ENCODE data around the gene SLC4A2.

Gene SLC4A2

DNA sequence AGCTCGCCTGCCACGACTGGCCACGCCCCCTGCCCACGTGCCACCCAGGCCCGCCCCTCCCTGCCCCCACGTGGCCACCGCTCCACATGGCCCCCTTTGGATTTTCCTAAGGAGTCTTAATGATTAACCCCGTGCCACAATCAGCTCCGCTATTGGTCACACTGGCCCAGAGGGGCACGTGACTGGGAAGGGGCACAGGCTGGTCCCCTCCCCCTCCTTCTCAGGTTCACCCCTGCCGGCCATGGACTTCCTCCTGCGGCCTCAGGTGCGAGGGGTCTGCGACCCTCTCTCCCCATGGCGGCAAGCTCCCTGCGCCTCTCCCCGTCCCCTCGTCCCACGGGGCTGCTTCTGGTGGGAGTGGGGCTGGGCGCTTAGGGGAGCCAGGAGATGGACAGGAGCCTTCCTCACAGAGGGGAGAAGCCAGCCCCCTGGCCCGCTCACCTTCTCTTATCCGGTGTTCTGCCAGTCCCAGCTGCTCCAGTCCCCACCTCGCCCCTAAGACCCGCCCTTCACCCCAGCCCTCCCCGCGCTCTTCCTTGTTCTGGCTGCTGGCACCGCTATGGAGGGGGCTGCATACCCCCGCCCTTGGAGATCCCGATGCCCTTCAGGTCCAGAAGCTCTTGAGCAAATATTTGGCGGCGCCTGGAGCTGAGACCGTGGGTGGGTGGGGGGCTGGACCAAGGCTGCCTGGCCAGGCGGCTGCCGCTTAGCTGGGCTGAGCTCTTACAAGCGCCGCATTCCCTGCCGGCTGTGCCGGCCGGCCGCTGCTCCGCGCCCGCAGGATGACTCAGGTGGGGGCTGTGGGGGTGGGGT is 3.2 kb downstream of the SLC4A2 start:
- DNase-seq (ENCODE audit: low spot score), result no peak

- DNase-seq (ENCODE audit: low spot score), result no peak
These were observed 3.8 kb downstream of the SLC4A2 start for GRCh38 chr7:151063212-151063561.

DNA sequence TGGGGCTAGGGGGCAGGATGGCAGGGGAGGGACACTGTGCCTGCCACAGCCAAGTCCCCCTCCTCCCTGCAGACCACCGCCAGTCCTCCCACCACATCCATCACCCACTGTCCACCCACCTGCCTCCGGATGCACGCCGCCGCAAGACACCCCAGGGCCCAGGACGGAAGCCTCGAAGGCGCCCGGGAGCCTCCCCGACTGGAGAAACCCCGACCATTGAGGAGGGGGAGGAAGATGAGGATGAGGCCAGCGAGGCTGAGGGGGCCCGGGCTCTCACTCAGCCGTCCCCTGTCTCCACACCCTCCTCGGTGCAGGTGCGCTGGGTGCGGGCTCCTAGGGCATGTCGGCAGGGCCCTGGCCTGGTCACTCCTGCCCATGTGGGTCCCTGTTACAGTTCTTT is 5.1 kb downstream of the SLC4A2 start:
- no peak for DNase-seq (ENCODE audit: low spot score)

GRCh38 chr7:151064993-151065392 is 5.6 kb downstream of the SLC4A2 start:
- DNase-seq (ENCODE audit: low spot score), result no peak

GRCh38 chr7:151065516-151065915 is 6.1 kb downstream of the SLC4A2 start:
- no peak for DNase-seq (ENCODE audit: low spot score)

- DNase-seq (ENCODE audit: low spot score), result no peak
These were observed 7.0 kb downstream of the SLC4A2 start for GRCh38 chr7:151066273-151066974.

- DNase-seq (ENCODE audit: low spot score), result no peak
These were observed 8.8 kb downstream of the SLC4A2 start for GRCh38 chr7:151068069-151068773.

DNA sequence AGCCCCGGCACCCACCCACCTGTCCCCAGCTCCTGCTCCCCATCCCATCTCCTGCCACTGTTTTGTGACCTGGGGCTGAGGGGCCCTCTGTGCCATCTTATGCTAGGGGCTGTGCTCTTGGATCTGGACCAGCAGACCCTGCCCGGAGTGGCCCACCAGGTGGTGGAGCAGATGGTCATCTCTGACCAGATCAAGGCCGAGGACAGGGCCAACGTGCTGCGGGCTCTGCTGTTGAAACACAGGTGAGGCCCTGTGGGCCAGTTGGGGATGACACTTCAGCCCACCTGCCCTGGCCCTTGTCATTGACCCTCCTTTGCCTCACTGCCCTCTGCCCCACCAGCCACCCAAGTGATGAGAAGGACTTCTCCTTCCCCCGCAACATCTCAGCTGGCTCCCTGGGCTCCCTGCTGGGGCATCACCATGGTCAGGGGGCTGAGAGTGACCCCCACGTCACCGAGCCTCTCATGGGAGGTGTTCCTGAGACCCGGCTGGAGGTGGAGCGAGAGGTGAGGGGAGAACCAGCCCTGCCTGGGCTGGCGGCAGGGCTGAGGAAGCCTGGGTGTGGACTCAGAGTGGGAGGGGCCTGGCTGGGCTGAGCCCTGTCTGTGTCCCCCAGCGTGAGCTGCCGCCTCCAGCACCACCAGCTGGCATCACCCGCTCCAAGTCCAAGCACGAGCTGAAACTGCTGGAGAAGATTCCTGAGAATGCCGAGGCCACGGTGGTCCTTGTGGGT is 10.6 kb downstream of the SLC4A2 start:
- DNase-seq (ENCODE audit: low spot score), result no peak

DNA sequence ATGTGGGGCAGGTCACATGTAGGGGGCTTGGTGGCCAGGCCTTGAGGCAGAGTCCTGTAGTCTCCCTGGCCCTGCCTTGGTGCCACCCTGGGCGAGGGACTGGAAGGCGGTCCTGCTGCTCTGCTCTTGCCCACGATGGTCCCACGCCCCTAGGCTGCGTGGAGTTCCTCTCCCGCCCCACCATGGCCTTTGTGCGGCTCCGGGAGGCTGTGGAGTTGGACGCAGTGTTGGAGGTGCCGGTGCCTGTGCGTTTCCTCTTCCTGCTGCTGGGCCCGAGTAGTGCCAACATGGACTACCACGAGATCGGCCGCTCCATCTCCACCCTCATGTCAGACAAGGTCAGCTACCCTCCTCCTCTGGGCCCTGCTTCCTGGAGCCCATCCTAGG is 11.2 kb downstream of the SLC4A2 start:
- DNase-seq (ENCODE audit: low spot score), result no peak

DNA sequence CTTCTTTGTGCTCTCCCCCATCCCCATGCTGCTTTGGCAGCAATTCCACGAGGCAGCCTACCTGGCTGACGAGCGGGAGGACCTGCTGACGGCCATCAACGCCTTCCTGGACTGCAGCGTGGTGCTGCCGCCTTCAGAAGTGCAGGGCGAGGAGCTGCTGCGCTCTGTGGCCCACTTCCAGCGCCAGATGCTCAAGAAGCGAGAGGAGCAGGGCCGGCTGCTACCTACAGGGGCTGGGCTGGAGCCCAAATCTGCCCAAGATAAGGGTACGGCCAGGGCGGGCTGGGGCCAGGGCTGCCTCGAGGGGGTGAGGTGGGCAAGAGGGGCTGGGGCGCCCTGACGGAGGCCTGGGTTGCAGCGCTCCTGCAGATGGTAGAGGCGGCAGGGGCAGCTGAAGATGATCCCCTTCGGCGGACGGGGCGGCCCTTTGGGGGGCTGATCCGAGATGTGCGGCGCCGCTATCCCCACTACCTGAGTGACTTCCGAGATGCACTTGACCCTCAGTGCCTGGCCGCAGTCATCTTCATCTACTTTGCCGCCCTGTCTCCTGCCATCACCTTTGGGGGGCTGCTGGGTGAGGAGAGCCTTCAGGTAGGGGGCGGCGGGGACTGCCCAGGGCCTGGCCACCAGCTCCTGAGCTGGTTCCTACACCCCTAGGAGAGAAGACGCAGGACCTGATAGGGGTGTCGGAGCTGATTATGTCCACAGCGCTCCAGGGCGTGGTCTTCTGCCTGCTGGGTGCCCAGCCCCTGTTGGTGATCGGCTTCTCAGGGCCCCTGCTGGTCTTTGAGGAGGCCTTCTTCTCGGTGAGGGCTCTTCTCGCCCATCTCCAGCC is 11.9 kb downstream of the SLC4A2 start:
- no peak for DNase-seq (ENCODE audit: low spot score)

DNA sequence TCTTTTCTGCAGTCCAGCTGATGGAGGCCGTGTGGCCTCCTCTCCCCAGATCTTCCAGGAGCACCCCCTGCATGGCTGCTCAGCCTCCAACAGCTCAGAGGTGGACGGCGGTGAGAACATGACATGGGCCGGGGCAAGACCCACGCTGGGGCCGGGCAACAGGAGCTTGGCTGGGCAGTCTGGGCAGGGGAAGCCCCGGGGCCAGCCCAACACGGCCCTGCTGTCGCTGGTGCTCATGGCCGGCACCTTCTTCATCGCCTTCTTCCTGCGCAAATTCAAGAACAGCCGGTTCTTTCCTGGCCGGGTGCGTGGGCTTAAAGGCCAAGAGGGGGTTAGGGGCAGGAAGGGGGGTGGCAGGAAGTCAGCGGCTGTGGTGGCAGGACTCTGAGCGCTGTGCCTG is 14.6 kb downstream of the SLC4A2 start:
- no peak for DNase-seq (ENCODE audit: low spot score)

DNA sequence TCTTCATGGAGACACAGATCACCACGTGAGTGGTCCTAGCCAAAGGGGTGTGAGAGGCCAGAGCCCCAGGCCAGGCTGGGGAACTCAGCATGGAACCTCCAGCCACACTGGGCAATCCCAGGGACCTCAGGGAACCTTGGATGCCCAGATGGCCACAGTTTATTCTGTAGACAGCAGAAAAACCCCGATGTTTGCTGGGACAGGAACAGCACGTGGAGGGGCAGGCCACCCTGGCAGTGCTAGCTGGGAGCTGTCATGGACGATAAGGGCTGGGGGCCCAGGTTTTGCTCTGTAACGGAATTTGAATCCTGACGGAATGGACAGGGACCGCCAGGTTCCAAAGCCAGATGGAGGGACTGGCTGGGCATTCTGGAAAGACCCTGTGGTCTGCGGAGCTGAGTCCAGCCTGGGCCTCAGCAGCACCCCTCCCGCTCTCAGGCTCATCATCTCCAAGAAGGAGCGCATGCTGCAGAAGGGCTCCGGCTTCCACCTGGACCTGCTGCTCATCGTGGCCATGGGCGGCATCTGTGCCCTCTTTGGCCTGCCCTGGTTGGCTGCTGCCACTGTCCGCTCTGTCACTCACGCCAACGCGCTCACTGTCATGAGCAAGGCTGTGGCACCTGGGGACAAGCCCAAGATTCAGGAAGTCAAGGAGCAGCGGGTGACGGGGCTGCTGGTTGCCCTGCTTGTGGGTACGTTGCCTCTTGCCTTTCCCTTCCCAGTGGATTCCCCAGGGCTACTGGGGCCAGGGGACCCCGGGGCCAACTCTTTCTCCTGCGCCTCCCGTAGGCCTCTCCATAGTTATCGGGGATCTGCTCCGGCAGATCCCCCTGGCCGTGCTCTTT is 15.7 kb downstream of the SLC4A2 start:
- DNase-seq (ENCODE audit: low spot score), result no peak

DNA sequence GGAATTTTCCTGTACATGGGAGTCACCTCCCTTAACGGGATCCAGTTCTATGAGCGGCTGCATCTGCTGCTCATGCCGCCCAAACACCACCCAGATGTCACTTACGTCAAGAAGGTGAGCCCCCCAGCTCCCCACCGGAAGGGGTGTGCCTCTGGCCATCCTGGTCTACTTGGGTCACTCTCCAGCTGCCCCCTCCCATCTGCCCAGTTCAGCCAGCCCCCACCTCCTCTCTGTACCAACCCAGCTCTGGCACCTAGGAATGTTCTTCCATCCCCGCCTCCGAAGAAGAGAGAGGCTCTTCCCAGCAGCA is 16.2 kb downstream of the SLC4A2 start:
- DNase-seq (ENCODE audit: low spot score), result no peak

- DNase-seq (ENCODE audit: low spot score), result no peak
These were observed 16.6 kb downstream of the SLC4A2 start for GRCh38 chr7:151075978-151076426.

- no peak for DNase-seq (ENCODE audit: low spot score)
These were observed 17.7 kb downstream of the SLC4A2 start for GRCh38 chr7:151076863-151077704.

GRCh38 chr7:151077705-151078232 is 18.4 kb downstream of the SLC4A2 start:
- DNase-seq (ENCODE audit: low spot score), result no peak

- DNase-seq (ENCODE audit: low spot score), result no peak
These were observed 19.0 kb downstream of the SLC4A2 start for GRCh38 chr7:151078233-151079040.

DNA sequence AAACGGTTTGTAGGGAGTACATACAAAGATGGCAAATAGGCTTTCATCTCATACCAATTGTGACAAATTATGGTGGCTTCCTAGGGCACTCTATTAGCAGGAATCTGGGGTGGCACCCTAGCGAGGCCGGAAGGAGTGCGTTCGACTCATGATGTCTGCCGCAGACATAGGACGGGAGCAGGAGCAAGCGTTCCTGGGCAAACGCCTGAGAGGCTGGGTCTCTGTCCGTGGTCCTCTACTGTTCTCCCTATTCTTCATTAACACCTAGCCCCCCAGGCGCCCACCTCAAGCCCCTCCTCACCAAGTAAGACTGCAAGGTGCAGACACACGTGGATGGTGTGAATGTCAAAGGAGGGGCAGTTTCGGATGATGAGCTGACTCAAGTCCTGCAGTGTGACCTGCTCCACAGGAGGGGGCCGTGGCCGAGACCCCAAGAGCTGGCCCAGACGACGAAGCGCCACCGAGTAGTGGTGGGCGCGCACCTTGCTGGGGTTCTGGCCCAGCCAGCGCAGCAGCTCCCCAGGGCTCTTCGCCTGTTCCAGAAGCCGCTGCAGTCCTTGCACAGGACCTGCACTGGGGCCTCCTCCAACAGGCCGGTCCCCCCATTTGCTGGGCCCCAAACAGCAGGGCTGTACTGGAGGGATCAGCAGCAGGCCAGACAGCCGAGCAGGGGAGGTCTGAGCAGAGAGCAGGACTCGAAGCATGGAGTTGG is 20.0 kb downstream of the SLC4A2 start:
- no peak for DNase-seq (ENCODE audit: low spot score)
